Right forelimb (tissue), 1 donor: ENCODE measurements around the gene DDX31.

Source experiments
- DNase-seq: peaks from one replicate; pipeline ENCODE4 v3.0.0-alpha.2; 2018

DDX31 gene

DNA sequence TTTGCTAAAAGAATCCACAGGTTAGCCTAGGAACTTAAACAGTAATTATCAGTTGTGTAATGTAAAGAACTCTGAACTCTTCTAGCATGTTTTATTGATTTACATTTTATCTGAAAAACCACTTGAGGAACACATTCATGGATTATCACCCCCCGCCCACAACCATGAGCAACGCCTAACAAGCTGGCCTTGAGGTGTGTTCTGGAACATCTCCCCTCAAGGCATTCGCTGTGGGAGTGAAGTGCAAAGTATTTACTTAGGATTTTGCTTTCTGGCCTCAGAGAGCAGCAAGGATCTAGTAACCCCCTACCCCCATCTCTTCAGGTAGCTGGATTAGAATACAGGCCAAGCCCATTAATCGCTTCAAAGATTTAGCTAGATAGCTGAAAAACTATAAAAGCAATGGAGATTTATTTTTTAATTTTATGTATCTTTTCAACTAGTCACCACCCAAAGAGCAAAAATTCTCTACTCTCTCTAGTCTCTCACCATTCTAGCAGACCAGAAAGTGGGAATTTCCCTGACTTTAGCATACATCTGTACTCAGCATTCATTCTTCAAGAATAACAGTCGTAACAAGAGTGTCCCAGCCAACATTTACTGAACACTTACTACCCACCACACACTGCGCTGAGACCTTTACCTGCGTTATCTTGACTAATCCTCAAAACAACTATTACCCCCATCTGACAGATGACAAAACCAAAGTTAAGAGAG is 37.2 kb downstream of the DDX31 start:
- DNase-seq = no peak

DNA sequence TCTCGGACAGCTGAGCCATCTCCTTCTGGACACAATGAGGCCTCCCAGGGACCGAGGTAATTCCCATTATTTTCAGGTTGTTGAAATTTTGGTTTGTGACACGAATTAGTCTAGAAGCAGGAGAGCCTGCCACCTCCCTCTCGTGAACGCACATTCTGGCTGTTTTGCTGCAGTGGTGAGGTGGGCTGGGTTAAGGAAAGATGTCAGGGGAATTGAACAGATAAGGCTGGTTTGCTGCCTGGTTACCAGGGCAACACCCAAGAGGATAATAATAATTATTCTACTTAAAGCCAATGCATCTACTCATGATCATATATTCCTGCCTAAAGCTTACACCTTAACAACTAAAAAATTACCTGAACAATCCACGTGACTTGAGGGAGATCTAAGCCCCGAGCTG is 38.1 kb downstream of the DDX31 start:
- DNase-seq = no peak

DNA sequence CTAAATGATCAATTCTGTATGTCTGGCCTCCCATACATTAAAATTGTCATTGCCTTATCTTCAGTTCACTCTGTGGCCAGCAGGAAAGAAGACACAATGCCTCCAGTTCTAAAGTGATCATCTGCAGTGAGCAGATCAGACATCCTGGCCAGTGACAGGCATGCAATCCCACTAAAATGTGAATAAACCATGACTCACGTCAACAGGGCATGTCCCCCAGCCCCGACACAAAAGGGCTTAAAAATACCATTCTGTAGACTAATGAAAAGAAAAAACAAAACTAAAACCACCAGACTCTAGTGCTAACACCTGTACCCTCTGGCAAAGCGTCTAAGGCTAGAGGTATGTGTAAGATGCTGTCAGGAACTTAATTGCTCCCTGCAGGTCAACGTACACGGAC is 38.5 kb downstream of the DDX31 start:
- no peak for DNase-seq

DNA sequence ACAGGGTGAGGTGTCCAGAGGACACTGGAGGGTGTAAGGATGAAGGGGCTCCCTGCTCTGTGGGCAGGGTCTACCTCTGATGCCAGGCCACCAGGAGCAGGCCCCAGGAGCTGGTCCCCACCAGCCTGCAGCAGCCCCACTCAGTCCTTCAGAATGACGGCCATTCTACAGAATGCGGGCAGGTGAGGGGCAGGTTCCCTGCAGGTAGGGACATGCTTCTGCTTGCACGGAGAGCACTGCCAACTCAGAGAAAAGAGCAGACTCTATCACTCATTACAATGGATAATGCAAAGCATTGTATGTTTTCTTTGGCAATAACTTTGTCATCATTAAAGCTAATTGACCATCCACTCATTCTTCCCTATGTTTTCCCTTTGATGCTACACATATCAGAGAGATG is 39.0 kb downstream of the DDX31 start:
- no peak for DNase-seq

DNA sequence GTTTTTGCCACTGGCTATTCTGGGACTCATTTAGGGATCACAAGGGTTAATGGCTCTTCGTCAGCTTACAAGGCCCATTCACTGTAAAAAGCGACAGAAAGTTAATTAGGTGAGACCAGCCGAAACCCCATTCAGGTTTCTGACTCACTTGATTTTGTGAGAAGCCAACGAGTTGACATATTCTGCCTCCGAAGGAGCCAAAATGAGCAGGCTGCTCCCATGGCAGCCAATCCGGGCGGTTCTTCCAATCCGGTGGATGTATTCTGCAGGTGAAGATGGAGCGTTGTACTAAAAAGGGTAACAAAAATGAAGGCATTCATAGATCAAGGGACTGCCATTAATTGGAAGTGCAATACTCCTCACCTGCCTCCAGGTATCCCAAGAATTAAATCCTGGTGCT is 39.7 kb downstream of the DDX31 start:
- no peak for DNase-seq

GRCh38 chr9:132628746-132629145 is 41.0 kb downstream of the DDX31 start:
- no peak for DNase-seq

GRCh38 chr9:132627594-132627993 is 42.2 kb downstream of the DDX31 start:
- no peak for DNase-seq

- DNase-seq = no peak
Measured at GRCh38 chr9:132627106-132627505, 42.7 kb downstream of the DDX31 start.

- DNase-seq = no peak
Measured at GRCh38 chr9:132626285-132626684, 43.5 kb downstream of the DDX31 start.

GRCh38 chr9:132622159-132622558 is 47.6 kb downstream of the DDX31 start:
- DNase-seq = no peak

DNA sequence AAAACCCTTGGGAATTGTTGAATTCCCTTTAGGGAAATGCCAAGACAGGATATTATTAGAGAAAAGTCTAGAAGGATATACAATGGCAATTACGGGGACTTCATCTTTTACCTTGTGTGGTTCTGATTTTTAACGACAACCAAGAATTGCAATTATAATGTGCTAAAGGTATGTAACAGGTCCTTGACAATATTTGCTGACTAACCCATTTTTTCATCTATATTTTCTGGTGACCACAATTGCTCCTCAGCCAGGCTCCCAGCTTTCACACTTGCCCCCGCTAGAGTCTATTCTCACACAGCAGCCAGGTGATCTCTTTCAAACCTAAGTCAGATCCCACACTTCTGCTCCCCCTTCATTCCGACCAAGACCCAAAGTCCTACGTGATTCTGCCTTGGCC is 53.1 kb downstream of the DDX31 start:
- DNase-seq = no peak

GRCh38 chr9:132615774-132616173 is 54.0 kb downstream of the DDX31 start:
- DNase-seq = no peak

GRCh38 chr9:132614324-132614723 is 55.5 kb downstream of the DDX31 start:
- no peak for DNase-seq

DNA sequence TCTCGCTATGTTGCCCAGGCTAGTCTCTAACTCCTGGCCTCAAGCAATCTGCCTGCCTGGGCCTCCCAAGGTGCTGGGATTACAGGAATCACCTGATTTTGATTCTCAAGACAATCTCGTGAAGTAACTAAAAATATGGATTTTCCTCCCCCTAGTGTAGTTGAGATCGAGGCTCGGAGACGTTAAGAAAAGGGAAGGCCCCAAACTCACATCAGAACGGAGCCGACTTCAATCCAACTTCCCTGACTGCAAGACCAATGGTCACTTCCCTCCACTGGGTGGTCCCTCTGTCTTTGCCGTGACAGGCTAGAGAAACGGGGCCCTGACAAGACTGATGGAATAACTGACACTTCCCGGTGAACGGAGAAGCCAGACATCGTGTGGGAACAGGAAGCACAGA is 59.1 kb downstream of the DDX31 start:
- DNase-seq = no peak

- no peak for DNase-seq
Measured at GRCh38 chr9:132609829-132610228, 60.0 kb downstream of the DDX31 start.

GRCh38 chr9:132609184-132609583 is 60.6 kb downstream of the DDX31 start:
- no peak for DNase-seq

GRCh38 chr9:132606066-132606465 is 63.7 kb downstream of the DDX31 start:
- DNase-seq = no peak

DNA sequence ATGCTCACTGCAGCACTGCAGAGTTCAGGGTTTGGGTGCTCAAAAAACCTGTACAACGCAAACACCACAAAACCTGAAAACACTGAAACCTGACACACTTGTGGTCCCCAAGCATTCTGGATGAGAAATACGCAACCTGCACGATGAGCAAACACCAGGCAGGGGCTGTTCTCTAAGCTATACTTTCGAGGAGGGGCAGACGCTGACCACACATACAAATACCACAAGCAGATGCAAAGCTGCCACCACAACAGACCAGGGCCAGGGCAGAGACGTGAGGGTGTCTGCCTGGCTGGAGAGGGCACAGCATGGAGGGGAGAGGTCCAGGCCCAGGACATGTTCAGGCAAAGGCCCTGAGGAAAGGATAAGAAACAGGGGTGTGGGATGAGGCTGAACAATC is 64.4 kb downstream of the DDX31 start:
- DNase-seq = no peak

DNA sequence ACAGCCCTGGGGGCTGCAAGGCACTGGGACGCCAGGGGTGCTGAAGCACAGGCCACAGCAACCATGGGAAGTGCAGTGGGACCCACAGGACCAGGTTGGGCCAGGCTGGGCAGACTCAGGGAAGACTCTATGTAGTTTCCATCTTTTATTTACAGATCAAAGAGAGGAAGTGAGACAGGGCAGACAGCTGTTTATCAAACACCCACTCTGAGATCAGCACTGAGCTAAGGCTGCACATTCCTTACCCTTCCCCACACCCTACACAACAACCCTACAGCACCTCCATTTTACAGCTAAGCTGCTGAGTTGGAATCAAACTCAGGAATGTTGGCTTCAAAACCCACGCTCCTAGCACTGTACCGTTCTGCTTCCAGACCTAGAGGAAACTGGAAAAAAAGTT is 67.6 kb downstream of the DDX31 start:
- no peak for DNase-seq

GRCh38 chr9:132600326-132600984 is 69.3 kb downstream of the DDX31 start:
- DNase-seq = no peak

DNA sequence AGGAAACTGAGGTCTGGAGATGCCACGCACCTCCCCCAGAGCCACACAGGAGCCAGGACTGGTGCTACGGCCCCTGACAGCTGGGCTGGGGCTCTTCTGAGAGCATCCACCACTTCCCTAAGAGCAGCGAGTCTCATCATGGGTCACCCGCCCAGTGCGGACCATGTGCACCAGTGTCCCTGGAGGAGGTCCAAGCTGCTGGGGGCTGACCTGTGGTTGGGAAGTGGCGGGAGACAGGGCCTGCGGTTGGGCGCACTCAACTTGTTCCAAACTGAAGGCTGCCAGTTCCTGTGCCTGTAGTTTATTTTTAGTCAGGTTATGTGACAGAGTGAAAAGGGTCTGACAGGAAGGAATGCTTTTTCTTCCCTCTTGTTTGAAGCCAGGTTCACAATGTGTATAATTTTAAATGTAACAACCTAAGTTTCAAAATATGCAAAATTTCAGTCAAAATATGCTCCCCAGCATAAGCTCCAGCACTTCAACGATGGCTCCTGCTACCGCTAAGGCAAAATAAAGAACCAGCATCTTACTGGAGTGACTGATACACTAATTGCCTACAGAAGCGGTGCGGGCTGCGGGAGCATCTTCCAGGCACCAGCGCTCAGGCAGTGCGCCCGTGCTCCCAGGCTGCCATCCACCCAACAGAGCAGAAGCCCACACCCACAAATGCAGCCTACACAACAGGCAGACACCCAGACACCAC is 72.6 kb downstream of the DDX31 start:
- DNase-seq = no peak

DNA sequence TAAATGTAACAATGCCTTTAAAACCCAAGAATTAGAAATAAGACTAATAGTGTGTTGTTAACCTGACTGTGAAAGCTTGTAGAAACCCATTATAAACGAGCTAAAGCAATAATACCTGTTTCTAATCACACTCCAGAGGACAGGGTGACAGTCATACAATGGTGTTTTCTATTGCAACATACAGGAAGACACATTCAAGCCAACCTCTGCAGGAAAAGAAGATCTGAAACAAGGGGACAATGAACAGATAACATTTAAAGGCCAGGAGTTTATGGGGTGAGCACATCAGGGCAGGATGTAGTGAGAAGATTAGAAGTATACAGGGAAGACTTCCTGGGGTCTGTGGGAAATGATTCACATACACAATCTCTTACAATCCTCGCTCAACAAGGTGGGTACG is 73.6 kb downstream of the DDX31 start:
- DNase-seq = no peak

GRCh38 chr9:132595319-132595718 is 74.5 kb downstream of the DDX31 start:
- no peak for DNase-seq

DNA sequence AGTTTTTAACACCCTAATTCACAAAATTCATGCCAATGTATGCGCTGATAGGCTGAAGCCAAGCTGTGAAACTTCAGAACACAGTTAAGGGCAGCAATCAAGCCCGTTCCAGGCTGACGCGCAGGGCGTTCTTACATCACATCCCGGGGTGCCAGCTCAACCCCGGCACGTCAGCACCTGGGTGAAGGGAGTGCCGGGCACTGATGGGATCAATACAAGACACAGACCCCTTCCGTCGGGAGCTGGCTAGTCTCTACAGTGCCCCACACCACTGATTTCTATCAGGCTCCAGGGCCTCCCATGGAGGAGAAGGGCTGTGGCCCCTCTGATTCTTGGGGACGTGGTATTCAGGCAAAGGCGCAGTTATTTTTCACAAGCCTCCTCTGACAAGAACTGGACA is 75.4 kb downstream of the DDX31 start:
- no peak for DNase-seq
